IMR-90 (cell line): ENCODE data around the gene EP300. TPM values are rescaled to one million over a fixed set of nuclear protein-coding genes. Genes with fewer than 3 reads are reported as not detected.

ENCODE experiments used
- ATAC-seq: fragments of 200-7000 bp; cut with Tn5 transposase; 2 replicates; pipeline ENCODE4 v1.9.1; 2020; ENCODE audit warnings: low read depth, mild to moderate bottlenecking, moderate library complexity
- BruUV-seq: library from RNA; stranded (reverse); fragments of 400-500 nt; replicated peaks from 2 replicates; lab custom pipeline; 2021; lab: Mats Ljungman, UMichigan
- CTCF ChIA-PET: fragments of 300-600 bp; formaldehyde crosslinking; extraction: SDS; loops from one replicate; lab custom pipeline; 2021; ENCODE audit warnings: antibody characterized with exemption; lab: Yijun Ruan, JAX
- POLR2A ChIA-PET: fragments of 300-600 bp; sonication (Branson Sonifier 250); formaldehyde crosslinking; loops from one replicate; lab custom pipeline; 2022; ENCODE audit warnings: antibody characterized with exemption; ENCODE audit not compliant: unreplicated experiment; lab: Charles Lee
- DNase-seq: peaks from one replicate; pipeline ENCODE4 v3.0.0; 2013
- H2AFZ ChIP-seq: replicated peaks from 2 replicates; pipeline ENCODE3; 2013; ENCODE audit warnings: low read length, mild to moderate bottlenecking; ENCODE audit not compliant: poor library complexity
- H2AK5ac ChIP-seq: 2 replicates; pipeline ENCODE4 v1.6.1; 2013; ENCODE audit warnings: low read depth, low read length, inconsistent platforms
- H2AK9ac ChIP-seq: replicated peaks from 2 replicates; pipeline ENCODE3; 2013; ENCODE audit warnings: mild to moderate bottlenecking, low read depth, low read length, moderate library complexity; ENCODE audit not compliant: poor library complexity
- H2BK120ac ChIP-seq: 2 replicates; pipeline ENCODE4 v1.6.1; 2013; ENCODE audit warnings: low read depth, low read length, inconsistent platforms
- H2BK15ac ChIP-seq: 3 replicates; pipeline ENCODE4 v1.6.1; 2013; ENCODE audit warnings: low read depth, low read length, inconsistent platforms
- H2BK20ac ChIP-seq: 2 replicates; pipeline ENCODE4 v1.6.1; 2013; ENCODE audit warnings: low read depth, mild to moderate bottlenecking, inconsistent platforms, low read length, moderate library complexity
- H2BK5ac ChIP-seq: 2 replicates; pipeline ENCODE4 v1.6.1; 2013; ENCODE audit warnings: mild to moderate bottlenecking, low read depth, low read length, inconsistent platforms; ENCODE audit not compliant: poor library complexity, severe bottlenecking
- H3K14ac ChIP-seq: replicated peaks from 2 replicates; pipeline ENCODE4 v1.6.1; 2013; ENCODE audit warnings: low read depth, low read length, inconsistent platforms
- H3K18ac ChIP-seq: 2 replicates; pipeline ENCODE4 v1.6.1; 2013; ENCODE audit warnings: low read depth, low read length, control low read depth
- H3K23ac ChIP-seq: 2 replicates; pipeline ENCODE4 v1.6.1; 2013; ENCODE audit warnings: low read depth, low read length, inconsistent platforms
- H3K27ac ChIP-seq: 2 replicates; pipeline ENCODE4 v1.5.1; 2013; ENCODE audit warnings: mild to moderate bottlenecking, control low read depth, low read length; ENCODE audit not compliant: insufficient read depth
- H3K27me3 ChIP-seq: 2 replicates; pipeline ENCODE4 v1.6.1; 2013; ENCODE audit warnings: low read length; ENCODE audit not compliant: control insufficient read depth, insufficient read depth
- H3K36me3 ChIP-seq: 2 replicates; pipeline ENCODE4 v1.6.1; 2013; ENCODE audit warnings: low read length, mixed read lengths; ENCODE audit not compliant: control insufficient read depth, insufficient read depth
- H3K4ac ChIP-seq: 2 replicates; pipeline ENCODE4 v1.6.1; 2013; ENCODE audit warnings: low read depth, low read length, inconsistent platforms
- H3K4me1 ChIP-seq: 2 replicates; pipeline ENCODE4 v1.6.1; 2013; ENCODE audit warnings: low read length, mixed read lengths; ENCODE audit not compliant: control insufficient read depth, insufficient read depth
- H3K4me2 ChIP-seq: 2 replicates; pipeline ENCODE4 v1.6.1; 2013; ENCODE audit warnings: low read depth, mild to moderate bottlenecking, control low read depth, low read length, moderate library complexity
- H3K4me3 ChIP-seq: 2 replicates; pipeline ENCODE4 v1.5.1; 2013; ENCODE audit warnings: low read depth, mild to moderate bottlenecking, control low read depth, low read length, moderate library complexity; ENCODE audit not compliant: insufficient read depth
- H3K56ac ChIP-seq: 2 replicates; pipeline ENCODE4 v1.6.1; 2013; ENCODE audit warnings: low read length, inconsistent platforms; ENCODE audit not compliant: insufficient read depth; ENCODE audit errors: extremely low read depth
- H3K79me1 ChIP-seq, 2 experiments: 2 replicates each; pipeline ENCODE4 v1.6.1; 2013; ENCODE audit warnings: low read length in 2 of 2, inconsistent platforms in 1 of 2, low read depth in 1 of 2
- H3K9ac ChIP-seq: 2 replicates; pipeline ENCODE4 v1.6.1; 2013; ENCODE audit warnings: low read depth, low read length, control low read depth
- H3K9me1 ChIP-seq: 2 replicates; pipeline ENCODE4 v1.6.1; 2013; ENCODE audit warnings: low read length, inconsistent platforms; ENCODE audit not compliant: insufficient read depth
- H3K9me3 ChIP-seq: 2 replicates; pipeline ENCODE4 v1.6.1; 2013; ENCODE audit warnings: low read length; ENCODE audit not compliant: control insufficient read depth, insufficient read depth
- H4K20me1 ChIP-seq: 2 replicates; pipeline ENCODE4 v1.6.1; 2013; ENCODE audit warnings: low read length, inconsistent platforms; ENCODE audit not compliant: insufficient read depth
- H4K5ac ChIP-seq: 2 replicates; pipeline ENCODE4 v1.6.1; 2013; ENCODE audit warnings: mild to moderate bottlenecking, low read depth, low read length, control low read depth
- H4K8ac ChIP-seq, 2 experiments: 2 replicates each; pipeline ENCODE4 v1.6.1; 2013; ENCODE audit warnings: low read depth in 2 of 2, low read length in 2 of 2, control low read depth in 1 of 2, inconsistent platforms in 1 of 2
- H4K91ac ChIP-seq: 2 replicates; pipeline ENCODE4 v1.6.1; 2013; ENCODE audit warnings: low read depth, low read length, inconsistent platforms; ENCODE audit not compliant: insufficient read depth
- BHLHE40 ChIP-seq: fragments of 150-350 bp; IDR thresholded peaks from 2 replicates; pipeline ENCODE4 v1.6.1; 2016; ENCODE audit warnings: mild to moderate bottlenecking, low read depth, low read length
- CEBPB ChIP-seq: IDR thresholded peaks from 2 replicates; pipeline ENCODE4 v1.6.1; 2012; ENCODE audit warnings: low read depth, low read length, improper control_type of control experiment
- CHD1 ChIP-seq: IDR thresholded peaks from 2 replicates; pipeline ENCODE4 v1.6.1; 2012; ENCODE audit warnings: low read depth, low read length, improper control_type of control experiment
- FOS ChIP-seq: fragments of 150-350 bp; IDR thresholded peaks from 2 replicates; pipeline ENCODE4 v1.6.1; 2016; ENCODE audit warnings: low read depth, low read length
- MAFK ChIP-seq: IDR thresholded peaks from 2 replicates; pipeline ENCODE4 v1.6.1; 2012; ENCODE audit warnings: low read depth, low read length, improper control_type of control experiment
- MAZ ChIP-seq: IDR thresholded peaks from 2 replicates; pipeline ENCODE4 v1.6.1; 2012; ENCODE audit warnings: low read depth, mild to moderate bottlenecking, low read length, improper control_type of control experiment, moderate library complexity, borderline replicate concordance
- MXI1 ChIP-seq: IDR thresholded peaks from 2 replicates; pipeline ENCODE4 v1.6.1; 2012; ENCODE audit warnings: low read depth, mild to moderate bottlenecking, low read length, moderate library complexity, borderline replicate concordance
- NFE2L2 ChIP-seq: fragments of 150-350 bp; IDR thresholded peaks from 2 replicates; pipeline ENCODE4 v1.6.1; 2016; ENCODE audit warnings: low read depth, mild to moderate bottlenecking, low read length
- POLR2A ChIP-seq: IDR thresholded peaks from 2 replicates; pipeline ENCODE4 v1.6.1; 2012; ENCODE audit warnings: mild to moderate bottlenecking, low read depth, low read length
- RAD21 ChIP-seq: IDR thresholded peaks from 2 replicates; pipeline ENCODE4 v1.6.1; 2012; ENCODE audit warnings: low read length, improper control_type of control experiment
- RCOR1 ChIP-seq: IDR thresholded peaks from 2 replicates; pipeline ENCODE4 v1.6.1; 2012; ENCODE audit warnings: mild to moderate bottlenecking, low read length, improper control_type of control experiment; ENCODE audit not compliant: insufficient replicate concordance
- RFX5 ChIP-seq: IDR thresholded peaks from 2 replicates; pipeline ENCODE4 v1.8.0; 2012; ENCODE audit warnings: low read depth, mild to moderate bottlenecking, low read length, moderate library complexity
- SMC3 ChIP-seq: fragments of 150-350 bp; IDR thresholded peaks from 2 replicates; pipeline ENCODE4 v1.6.1; 2016; ENCODE audit warnings: low read depth, mild to moderate bottlenecking, antibody characterized with exemption, low read length, moderate library complexity
- dilution Hi-C: fragments of 300-500 bp; cut with HindIII; formaldehyde crosslinking; loops from one replicate; pipeline ENCODE4 v1.14.3; 2018; ENCODE audit warnings: low sequenced_read_pairs; ENCODE audit not compliant: unreplicated experiment
- in situ Hi-C: fragments of 300-500 bp; cut with MboI; formaldehyde crosslinking; loops from 3 replicates; pipeline ENCODE4 v1.14.3; 2019; ENCODE audit warnings: low sequenced_read_pairs, inconsistent platforms, mixed read lengths
- intact Hi-C: fragments of 100-400 bp; cut with micrococcal nuclease; formaldehyde crosslinking; loops from 2 replicates; pipeline ENCODE4 v1.10.0; 2022
- polyA plus RNA-seq, 3 experiments: library from polyadenylated mRNA; depleted of rRNA; stranded (reverse); fragments of >200 nt; gene quantifications; 2 replicates each; pipeline ENCODE4 v1.2.3, GENCODE V29; 2012; ENCODE audit warnings: low replicate concordance in 1 of 3
- total RNA-seq: library from RNA; depleted of rRNA; stranded (reverse); fragments of >200 nt; gene quantifications from 2 replicates; pipeline ENCODE4 v1.2.3, GENCODE V29; 2012
- TF ChIP-seq, protein P1 (sequence below): fragments of 150-350 bp; IDR thresholded peaks from 2 replicates; pipeline ENCODE4 v1.6.1; 2016; ENCODE audit warnings: low read depth, mild to moderate bottlenecking, low read length, moderate library complexity, borderline replicate concordance
- TF ChIP-seq, protein P2 (sequence below): conservative IDR thresholded peaks from 2 replicates; pipeline ENCODE4 v1.5.1; 2012; ENCODE audit warnings: mild to moderate bottlenecking, low read depth, low read length, improper control_type of control experiment
- TF ChIP-seq, protein P3 (sequence below): fragments of 150-350 bp; IDR thresholded peaks from 2 replicates; pipeline ENCODE4 v1.6.1; 2017; ENCODE audit warnings: mild to moderate bottlenecking, antibody characterized with exemption, low read length, low read depth

EP300 gene
- total and polyA plus RNA-seq, 2 of the 4 experiments (the other 2 are of a cell fraction), result 23.3 to 27.4 TPM

DNA sequence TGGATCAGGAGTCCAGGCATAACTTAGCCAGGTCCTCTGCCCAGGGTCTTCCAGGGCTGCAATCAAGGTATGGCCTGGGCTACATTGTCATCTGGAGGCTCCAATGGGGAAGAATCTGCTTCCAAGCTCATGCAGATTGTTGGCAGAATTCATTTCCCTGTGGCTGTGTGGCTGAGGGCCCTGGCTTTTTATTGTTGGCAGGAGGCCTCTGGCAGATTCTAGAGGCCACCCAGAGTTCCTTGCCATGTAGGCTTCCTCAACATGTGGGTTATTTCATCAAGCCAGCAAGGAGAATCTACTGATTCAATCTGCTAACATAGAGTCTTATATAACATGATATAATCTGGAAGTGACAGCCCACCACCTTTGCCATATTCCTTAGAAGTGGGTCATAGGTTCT, 16.4 kb upstream of the EP300 start:
- Histone ChIP-seq H3K36me3 (no peaks in the 10 kb centered on the region), H3K56ac (no peak overlapping the region), H4K20me1 (no peaks in the 10 kb centered on the region), H3K79me1 (no peaks in the 10 kb centered on the region), H4K91ac (no peak overlapping the region), H3K4ac (no peak overlapping the region), H2AK9ac (no peak overlapping the region), H3K4me2 (no peak overlapping the region), H2BK15ac (no peak overlapping the region), H3K9ac (no peak overlapping the region), H3K14ac (no peak overlapping the region), H2BK120ac (no peak overlapping the region), H2AK5ac (no peak overlapping the region), H2BK20ac (no peak overlapping the region), H3K27ac (no peak overlapping the region), H2BK5ac (no peak overlapping the region), H3K4me3 (no peak overlapping the region), H3K4me1 (no peaks in the 10 kb centered on the region), H3K27me3 (peaks cover 9% of the 10 kb centered on the region), H3K9me3 (no peaks in the 10 kb centered on the region), H3K18ac (no peak overlapping the region), H3K9me1 (no peaks in the 10 kb centered on the region), H2AFZ (no peak overlapping the region), H4K5ac (no peak overlapping the region), H3K23ac (no peak overlapping the region), H4K8ac (no peak overlapping the region)
- intact Hi-C loops (no loop called here), dilution Hi-C loops (no loop called here), in situ Hi-C loops (no loop called here)
- ChIA-PET CTCF (interaction anchor here (0.6 kb wide), 1 partner anchor 153 kb away, joined by 3 read pairs; no protein-coding TSS in a partner anchor), POLR2A (interaction anchor here (0.6 kb wide), 1 partner anchor 14 kb away, joined by 3 read pairs; no protein-coding TSS in a partner anchor)
- BruUV-seq, result no TSS peak
- TF ChIP-seq MXI1 (no peak), SMC3 (no peak), NFE2L2 (no peak), MAZ (no peak), CHD1 (no peak), FOS (no peak), RFX5 (no peak), CEBPB (no peak), RAD21 (no peak), POLR2A (no peak), MAFK (no peak), RCOR1 (no peak), BHLHE40 (no peak)
- TF ChIP-seq, protein P1, sequence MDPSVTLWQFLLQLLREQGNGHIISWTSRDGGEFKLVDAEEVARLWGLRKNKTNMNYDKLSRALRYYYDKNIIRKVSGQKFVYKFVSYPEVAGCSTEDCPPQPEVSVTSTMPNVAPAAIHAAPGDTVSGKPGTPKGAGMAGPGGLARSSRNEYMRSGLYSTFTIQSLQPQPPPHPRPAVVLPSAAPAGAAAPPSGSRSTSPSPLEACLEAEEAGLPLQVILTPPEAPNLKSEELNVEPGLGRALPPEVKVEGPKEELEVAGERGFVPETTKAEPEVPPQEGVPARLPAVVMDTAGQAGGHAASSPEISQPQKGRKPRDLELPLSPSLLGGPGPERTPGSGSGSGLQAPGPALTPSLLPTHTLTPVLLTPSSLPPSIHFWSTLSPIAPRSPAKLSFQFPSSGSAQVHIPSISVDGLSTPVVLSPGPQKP, result no peak
- TF ChIP-seq, protein P2, sequence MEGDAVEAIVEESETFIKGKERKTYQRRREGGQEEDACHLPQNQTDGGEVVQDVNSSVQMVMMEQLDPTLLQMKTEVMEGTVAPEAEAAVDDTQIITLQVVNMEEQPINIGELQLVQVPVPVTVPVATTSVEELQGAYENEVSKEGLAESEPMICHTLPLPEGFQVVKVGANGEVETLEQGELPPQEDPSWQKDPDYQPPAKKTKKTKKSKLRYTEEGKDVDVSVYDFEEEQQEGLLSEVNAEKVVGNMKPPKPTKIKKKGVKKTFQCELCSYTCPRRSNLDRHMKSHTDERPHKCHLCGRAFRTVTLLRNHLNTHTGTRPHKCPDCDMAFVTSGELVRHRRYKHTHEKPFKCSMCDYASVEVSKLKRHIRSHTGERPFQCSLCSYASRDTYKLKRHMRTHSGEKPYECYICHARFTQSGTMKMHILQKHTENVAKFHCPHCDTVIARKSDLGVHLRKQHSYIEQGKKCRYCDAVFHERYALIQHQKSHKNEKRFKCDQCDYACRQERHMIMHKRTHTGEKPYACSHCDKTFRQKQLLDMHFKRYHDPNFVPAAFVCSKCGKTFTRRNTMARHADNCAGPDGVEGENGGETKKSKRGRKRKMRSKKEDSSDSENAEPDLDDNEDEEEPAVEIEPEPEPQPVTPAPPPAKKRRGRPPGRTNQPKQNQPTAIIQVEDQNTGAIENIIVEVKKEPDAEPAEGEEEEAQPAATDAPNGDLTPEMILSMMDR, result no peak
- TF ChIP-seq, protein P3, sequence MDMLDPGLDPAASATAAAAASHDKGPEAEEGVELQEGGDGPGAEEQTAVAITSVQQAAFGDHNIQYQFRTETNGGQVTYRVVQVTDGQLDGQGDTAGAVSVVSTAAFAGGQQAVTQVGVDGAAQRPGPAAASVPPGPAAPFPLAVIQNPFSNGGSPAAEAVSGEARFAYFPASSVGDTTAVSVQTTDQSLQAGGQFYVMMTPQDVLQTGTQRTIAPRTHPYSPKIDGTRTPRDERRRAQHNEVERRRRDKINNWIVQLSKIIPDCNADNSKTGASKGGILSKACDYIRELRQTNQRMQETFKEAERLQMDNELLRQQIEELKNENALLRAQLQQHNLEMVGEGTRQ, result no peak
- no peak for DNase-seq
- no peak for ATAC-seq
